ENCODE measurements around the gene TCF7L1. TPM values are rescaled to one million over a fixed set of nuclear protein-coding genes. Genes with fewer than 3 reads are reported as not detected.

Gene TCF7L1
- total and polyA plus RNA-seq, 2 donors (not counting 3 experiments of a cell fraction or from before 2014, with no cell fraction given): 9.6 to 17.4 TPM

GRCh38 chr2:85357736-85358135 is 224.5 kb downstream of the TCF7L1 start:
- Histone ChIP-seq H3K9me3 (replicated peaks; ENCODE audit: control insufficient read depth, insufficient read depth, low read length) (no peaks in the 10 kb centered on the region), H3K9me1 (replicated peaks; ENCODE audit: control insufficient read depth, extremely low read depth, insufficient read depth, low read length) (no peaks in the 10 kb centered on the region), H2AFZ (ENCODE audit: low read depth, low read length) (no peak overlapping the region), H4K20me1 (replicated peaks; ENCODE audit: control insufficient read depth, extremely low read depth, insufficient read depth, low read length) (no peaks in the 10 kb centered on the region), H3K27me3 (ENCODE audit: control insufficient read depth in 2 of 2, insufficient read depth in 2 of 2, low read length in 2 of 2) (no peaks in the 10 kb centered on the region), H3K79me2 (ENCODE audit: control insufficient read depth, insufficient read depth, low read length) (peaks cover 14% of the 10 kb centered on the region), H3K4me3 (replicated peaks in 1 of 3; ENCODE audit: insufficient read depth in 1 of 3, low read depth in 1 of 3, low read length in 3 of 3) (no peak overlapping the region), H3K9ac (replicated peaks; ENCODE audit: extremely low read depth, insufficient read depth, low read length) (no peak overlapping the region), H3K36me3 (ENCODE audit: control insufficient read depth in 2 of 2, extremely low read depth in 1 of 2, insufficient read depth in 2 of 2, low read length in 2 of 2) (peaks cover 4% of the 10 kb centered on the region in 2 experiments), H3K4me2 (ENCODE audit: insufficient read depth, low read length) (no peak overlapping the region), H3K4me1 (ENCODE audit: control insufficient read depth, extremely low read depth, insufficient read depth, low read length) (peaks cover 8% of the 10 kb centered on the region), H3K27ac (ENCODE audit: insufficient read depth, low read depth, low read length) (no peak overlapping the region)
- TF ChIP-seq CTCF (IDR thresholded peaks at IDR 0.05; ENCODE audit: extremely low read depth in 1 of 2, insufficient read depth in 1 of 2, low read depth in 1 of 2, low read length in 2 of 2) (no peak), JUN (IDR thresholded peaks at IDR 0.05; ENCODE audit: borderline replicate concordance, insufficient read depth, insufficient read length, low read depth) (no peak), POLR2A (IDR thresholded peaks at IDR 0.05; ENCODE audit: low read depth, low read length) (no peak), EZH2 (IDR thresholded peaks at IDR 0.05; ENCODE audit: borderline replicate concordance, low read depth, low read length, severe bottlenecking) (no peak), POLR2AphosphoS5 (IDR thresholded peaks at IDR 0.05; ENCODE audit: insufficient read depth, low read depth, low read length) (no peak), MYC (IDR thresholded peaks at IDR 0.05; ENCODE audit: low read depth, low read length) (no peak), GATA2 (IDR thresholded peaks at IDR 0.05; ENCODE audit: insufficient read depth, insufficient read length, low read depth, low read length) (no peak), FOS (IDR thresholded peaks at IDR 0.05; ENCODE audit: borderline replicate concordance, insufficient read depth, low read length) (no peak)
- TF ChIP-seq, protein P1, sequence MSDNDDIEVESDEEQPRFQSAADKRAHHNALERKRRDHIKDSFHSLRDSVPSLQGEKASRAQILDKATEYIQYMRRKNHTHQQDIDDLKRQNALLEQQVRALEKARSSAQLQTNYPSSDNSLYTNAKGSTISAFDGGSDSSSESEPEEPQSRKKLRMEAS (IDR thresholded peaks at IDR 0.05; ENCODE audit: insufficient read depth, insufficient read length): no peak
- FAIRE-seq (no peak), DNase-seq (ENCODE audit: low read depth, low spot score) (no peak)
- dilution Hi-C loops (cut with MboI; ENCODE audit: extremely low pct_ligation_motif_present, low sequenced_read_pairs) (no loop called here), intact Hi-C loops (cut with micrococcal nuclease) (no loop called here)
- POLR2A ChIA-PET: no interaction called here
- CTCF ChIA-PET: interaction anchor here (1.5 kb wide), 1 partner anchor 8 kb away, joined by 4 read pairs; no protein-coding TSS in a partner anchor
- BruUV-seq (replicated peaks): no TSS peak

Small RNA genes lying within 50 kb of the gene (small RNA-seq; reads per million reads assigned to genes)
- gene AC093162.1 (ENCODE audit: insufficient read depth, insufficient read length, low read depth, low replicate concordance): not detected
- not detected for gene RF00019 (ENCODE audit: insufficient read depth, insufficient read length, low read depth, low replicate concordance)
- gene RNU6-674P (ENCODE audit: insufficient read depth, insufficient read length, low read depth, low replicate concordance): not detected

Other genes starting within 250 kb of the TCF7L1 start
- gene TMSB10, start 227.7 kb upstream of the TCF7L1 start, total RNA-seq: 4,007 and 4,015 TPM in 2 replicates
- 2,259 and 2,774 TPM in 2 replicates for gene TMSB10, start 227.7 kb upstream of the TCF7L1 start, polyA plus RNA-seq
- gene KCMF1, start 162.2 kb upstream of the TCF7L1 start, total RNA-seq: 75.9 and 78.4 TPM in 2 replicates
- 45.5 and 49.3 TPM in 2 replicates for gene KCMF1, start 162.2 kb upstream of the TCF7L1 start, polyA plus RNA-seq
- gene TGOLN2, start 194.6 kb downstream of the TCF7L1 start, total RNA-seq: 119 and 140 TPM in 2 replicates
- gene TGOLN2, start 194.6 kb downstream of the TCF7L1 start, polyA plus RNA-seq: 98.2 and 112 TPM in 2 replicates
- gene RETSAT, start 221.1 kb downstream of the TCF7L1 start, total RNA-seq: 49.9 and 59.1 TPM in 2 replicates
- gene RETSAT, start 221.1 kb downstream of the TCF7L1 start, polyA plus RNA-seq: 41.6 and 43.8 TPM in 2 replicates
- 12.3 and 18.5 TPM in 2 replicates for gene ELMOD3, start 221.4 kb downstream of the TCF7L1 start, total RNA-seq
- gene ELMOD3, start 221.4 kb downstream of the TCF7L1 start, polyA plus RNA-seq: 22.0 and 22.4 TPM in 2 replicates

Data from endothelial cell of umbilical vein (primary cell).